CD4-positive, alpha-beta T cell (primary cell): Measurements from ENCODE around the gene NPW. TPM values are rescaled to one million over a fixed set of nuclear protein-coding genes. Genes with fewer than 3 reads are reported as not detected.
A peak's percentile ranks its signal among the peaks of the same experiment; 100 is the strongest.

Experiments
- ATAC-seq: fragments of 200-7000 bp; cut with Tn5 transposase; one replicate; pipeline ENCODE4 v1.10.0; 2022; ENCODE audit warnings: mild to moderate bottlenecking; ENCODE audit not compliant: poor library complexity
- CTCF ChIA-PET: fragments of 350-600 bp; sonication (Branson Sonifier 250); formaldehyde crosslinking; loops from one replicate; lab custom pipeline; 2021; ENCODE audit warnings: antibody characterized with exemption, inconsistent platforms; lab: Charles Lee
- POLR2A ChIA-PET: fragments of 350-600 bp; sonication (Branson Sonifier 250); formaldehyde crosslinking; loops from one replicate; lab custom pipeline; 2021; ENCODE audit warnings: antibody characterized with exemption, inconsistent platforms; lab: Charles Lee
- DNase-seq, 14 experiments: peaks; one replicate each; pipeline ENCODE4 v3.0.0-alpha.2; 2013 to 2020; ENCODE audit warnings: mixed read lengths in 2 of 14
- H3K27ac ChIP-seq, 2 donors: one replicate each; pipeline versions ENCODE4 v1.5.1 to v1.7.0; 2013; ENCODE audit warnings: low read length in 2 of 2, low read depth in 1 of 2, mild to moderate bottlenecking in 1 of 2
- H3K27me3 ChIP-seq, 2 experiments: 1 replicate in 1 of 2; 2 replicates in 1 of 2; pipeline versions ENCODE4 v1.6.1 to v1.7.0; 2013; ENCODE audit warnings: low read length in 2 of 2, control low read depth in 1 of 2, mild to moderate bottlenecking in 1 of 2, moderate library complexity in 1 of 2; ENCODE audit not compliant: insufficient read depth in 2 of 2, control insufficient read depth in 1 of 2
- H3K36me3 ChIP-seq: one replicate; pipeline ENCODE4 v1.6.1; 2013; ENCODE audit warnings: low read length, control low read depth; ENCODE audit not compliant: insufficient read depth
- H3K4me1 ChIP-seq: one replicate; pipeline ENCODE4 v1.6.1; 2013; ENCODE audit warnings: low read length, control low read depth; ENCODE audit not compliant: insufficient read depth
- H3K4me3 ChIP-seq: one replicate; pipeline ENCODE4 v1.5.1; 2013; ENCODE audit warnings: mild to moderate bottlenecking, low read length, moderate library complexity
- H3K9me3 ChIP-seq, 2 experiments: 1 replicate in 1 of 2; 2 replicates in 1 of 2; pipeline versions ENCODE4 v1.6.1 to v1.7.0; 2013; ENCODE audit warnings: low read length in 2 of 2, mild to moderate bottlenecking in 2 of 2, control low read depth in 1 of 2, moderate library complexity in 1 of 2; ENCODE audit not compliant: control insufficient read depth in 1 of 2, insufficient read depth in 1 of 2
- H3K27ac Mint-ChIP-seq: one replicate; pipeline ENCODE4 v1.8.0; 2020; ENCODE audit warnings: mixed read lengths
- H3K27me3 Mint-ChIP-seq: one replicate; pipeline ENCODE4 v1.8.0; 2021; ENCODE audit warnings: mixed read lengths
- H3K36me3 Mint-ChIP-seq: one replicate; pipeline ENCODE4 v1.8.0; 2021; ENCODE audit warnings: low read depth, mixed read lengths
- H3K4me1 Mint-ChIP-seq: one replicate; pipeline ENCODE4 v1.8.0; 2021; ENCODE audit warnings: low read depth, mixed read lengths
- H3K4me3 Mint-ChIP-seq: one replicate; pipeline ENCODE4 v1.8.0; 2020; ENCODE audit warnings: mild to moderate bottlenecking, mixed read lengths
- H3K9me3 Mint-ChIP-seq: one replicate; pipeline ENCODE4 v1.8.0; 2020; ENCODE audit warnings: mixed read lengths
- CTCF ChIP-seq: fragments of 200-600 bp; IDR thresholded peaks from one replicate; pipeline ENCODE4 v1.8.0; 2022; ENCODE audit warnings: antibody characterized with exemption, mild to moderate bottlenecking
- intact Hi-C, 2 experiments: fragments of 100-400 bp; cut with DNase I in 1 of 2; cut with micrococcal nuclease in 1 of 2; formaldehyde crosslinking; loops; one replicate each; pipeline versions ENCODE4 v1.15.1 to v1.9.0; 2023 to 2025; cut with DNase I, micrococcal nuclease
- total RNA-seq, 174 experiments: library from RNA in 2 of 174; stranded (reverse) in 2 of 174; gene quantifications; one replicate each; pipeline ENCODE4 v1.2.3 and lab custom pipeline; 2021 to 2026

NPW gene
- total RNA-seq, 2 experiments from 2014 or later, result 0.80 TPM; not detected in 1

GRCh38 chr16:2008009-2008526, 11.5 kb upstream of the NPW start:
- Mint-ChIP-seq H3K9me3 (no peaks in the 10 kb centered on the region), H3K36me3 (peaks cover 7% of the 10 kb centered on the region), H3K27ac (peak overlapping the region; percentile 88), H3K4me3 (peak overlapping the region; percentile 93), H3K27me3 (no peaks in the 10 kb centered on the region), H3K4me1 (peaks cover 40% of the 10 kb centered on the region)
- H3K9me3 ChIP-seq, result no peaks in the 10 kb centered on the region
- H3K4me3 ChIP-seq, result peak overlapping the region; percentile 63
- TF ChIP-seq CTCF, result no peak
- H3K27me3 ChIP-seq, result no peaks in the 10 kb centered on the region
- H3K36me3 ChIP-seq, result peaks cover 19% of the 10 kb centered on the region
- intact Hi-C loops, result loop anchor here in 1 of 2 experiments (2.0 to 5.0 kb wide), 3 partner anchors 36 to 47 kb away; partner anchors contain the start of genes NTHL1, TBL3 and TSC2
- ChIA-PET CTCF (interaction anchor here (1.2 kb wide), 1 partner anchor 65 kb away, joined by 3 read pairs; the partner anchor contains the start of gene MSRB1), POLR2A (interaction anchor here (5.5 kb wide), 1 partner anchor 147 kb away, joined by 30 read pairs; the partner anchor contains the start of gene TRAF7)
- ATAC-seq (no peak), DNase-seq (peak in 4 of 14 experiments; percentile 30 to 57 (median 36))
- H3K4me1 ChIP-seq, result peaks cover 70% of the 10 kb centered on the region
- H3K27ac ChIP-seq, result peak overlapping the region in 1 of 2 donors; percentile 29

- TF ChIP-seq CTCF, result no peak
- Mint-ChIP-seq H3K4me3 (peak overlapping the region; percentile 93), H3K27ac (peak overlapping the region; percentile 88), H3K36me3 (peaks cover 7% of the 10 kb centered on the region), H3K27me3 (no peaks in the 10 kb centered on the region), H3K9me3 (no peaks in the 10 kb centered on the region), H3K4me1 (peaks cover 40% of the 10 kb centered on the region)
- H3K36me3 ChIP-seq, result peaks cover 14% of the 10 kb centered on the region
- ATAC-seq (no peak), DNase-seq (peak in 3 of 14 experiments; percentile 44 to 48 (median 45))
- intact Hi-C loops, result loop anchor here in 1 of 2 experiments (1.0 to 5.0 kb wide), 4 partner anchors 16 to 48 kb away; partner anchors contain the start of genes NTHL1, TBL3 and TSC2
- H3K9me3 ChIP-seq, result no peaks in the 10 kb centered on the region
- no peaks in the 10 kb centered on the region for H3K27me3 ChIP-seq
- H3K4me3 ChIP-seq, result peak overlapping the region; percentile 63
- ChIA-PET POLR2A (interaction anchor here (0.6 to 5.5 kb wide), 7 partner anchors 13 to 147 kb away, joined by 3 to 30 read pairs (median 4); partner anchors contain the start of genes GFER, RPS2, TBL3 and TRAF7), CTCF (interaction anchor here (1.2 kb wide), 1 partner anchor 65 kb away, joined by 3 read pairs; the partner anchor contains the start of gene MSRB1)
- peaks cover 64% of the 10 kb centered on the region for H3K4me1 ChIP-seq
- peak overlapping the region; percentile 2 to 29 for H3K27ac ChIP-seq
These were observed 10.9 kb upstream of the NPW start for GRCh38 chr16:2008631-2009163.

- Mint-ChIP-seq H3K27ac (peak overlapping the region; percentile 88), H3K27me3 (no peaks in the 10 kb centered on the region), H3K4me3 (peak overlapping the region; percentile 93), H3K36me3 (peaks cover 7% of the 10 kb centered on the region), H3K4me1 (peaks cover 40% of the 10 kb centered on the region), H3K9me3 (no peaks in the 10 kb centered on the region)
- Histone ChIP-seq H3K4me1 (peaks cover 59% of the 10 kb centered on the region), H3K27me3 (no peaks in the 10 kb centered on the region), H3K9me3 (no peaks in the 10 kb centered on the region), H3K4me3 (peak overlapping the region; percentile 63), H3K36me3 (peaks cover 14% of the 10 kb centered on the region), H3K27ac (peak overlapping the region; percentile 2 to 29)
- no peak for TF ChIP-seq CTCF
- intact Hi-C loops, result loop anchor here in 1 of 2 experiments (1.0 to 5.0 kb wide), 4 partner anchors 17 to 48 kb away; partner anchors contain the start of genes NTHL1, TBL3 and TSC2
- no peak for DNase-seq
- CTCF ChIA-PET, result no interaction called here
- ATAC-seq, result peak; percentile 51
- POLR2A ChIA-PET, result interaction anchor here (0.6 to 5.5 kb wide), 7 partner anchors 14 to 146 kb away, joined by 3 to 30 read pairs (median 4); partner anchors contain the start of genes GFER, RPS2, TBL3 and TRAF7
These were observed 10.3 kb upstream of the NPW start for GRCh38 chr16:2009164-2009711.
